ENCODE measurements around the gene ORM1.

DNA sequence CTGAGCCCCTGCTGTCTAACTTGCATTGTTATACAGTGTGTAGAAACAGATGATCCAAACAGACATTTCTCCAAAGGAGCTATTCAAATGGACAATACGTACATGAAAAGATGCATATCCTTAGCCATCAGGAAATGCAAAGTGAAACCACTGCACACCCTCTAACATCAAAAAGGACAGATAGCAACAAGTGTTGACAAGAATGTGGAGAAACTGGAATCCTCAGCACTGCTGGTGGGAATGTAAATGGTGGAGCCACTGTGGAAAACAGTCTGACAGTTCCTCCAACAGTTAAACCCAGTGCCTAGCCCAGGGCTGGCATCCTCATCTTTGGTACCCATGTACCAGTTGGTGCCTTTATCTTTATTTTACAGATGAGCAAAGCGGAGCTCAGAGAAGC lies 15.3 kb downstream of the ORM1 start:
- TF ChIP-seq, protein P1, sequence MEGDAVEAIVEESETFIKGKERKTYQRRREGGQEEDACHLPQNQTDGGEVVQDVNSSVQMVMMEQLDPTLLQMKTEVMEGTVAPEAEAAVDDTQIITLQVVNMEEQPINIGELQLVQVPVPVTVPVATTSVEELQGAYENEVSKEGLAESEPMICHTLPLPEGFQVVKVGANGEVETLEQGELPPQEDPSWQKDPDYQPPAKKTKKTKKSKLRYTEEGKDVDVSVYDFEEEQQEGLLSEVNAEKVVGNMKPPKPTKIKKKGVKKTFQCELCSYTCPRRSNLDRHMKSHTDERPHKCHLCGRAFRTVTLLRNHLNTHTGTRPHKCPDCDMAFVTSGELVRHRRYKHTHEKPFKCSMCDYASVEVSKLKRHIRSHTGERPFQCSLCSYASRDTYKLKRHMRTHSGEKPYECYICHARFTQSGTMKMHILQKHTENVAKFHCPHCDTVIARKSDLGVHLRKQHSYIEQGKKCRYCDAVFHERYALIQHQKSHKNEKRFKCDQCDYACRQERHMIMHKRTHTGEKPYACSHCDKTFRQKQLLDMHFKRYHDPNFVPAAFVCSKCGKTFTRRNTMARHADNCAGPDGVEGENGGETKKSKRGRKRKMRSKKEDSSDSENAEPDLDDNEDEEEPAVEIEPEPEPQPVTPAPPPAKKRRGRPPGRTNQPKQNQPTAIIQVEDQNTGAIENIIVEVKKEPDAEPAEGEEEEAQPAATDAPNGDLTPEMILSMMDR (conservative IDR thresholded peaks at IDR 0.05; ENCODE audit: low read length): no peak
- no peak for TF ChIP-seq EZH2phosphoT487 (IDR thresholded peaks at IDR 0.05; ENCODE audit: borderline replicate concordance)
